HG03139 (cell line): ENCODE measurements around the gene TSACC.
"Not testable (repeated sequence)": the region's sequence is repeated elsewhere in the genome, so short reads cannot be mapped to it uniquely, and the experiment has no call there.

Source experiments
- ATAC-seq: cut with Tn5 transposase; IDR thresholded peaks from one replicate; pipeline ENCODE4 v1.9.1; 2021; ENCODE audit not compliant: unreplicated experiment

TSACC gene

GRCh38 chr1:156338180-156338976 lies at the start of gene TSACC, which contains the start of gene CCT3:
Gene TSACC (plus strand): TSS chr1:156338526. CDS start chr1:156339758, 1,232 bp downstream.
Gene CCT3 (minus strand): TSS chr1:156338292. CDS start chr1:156338184, 108 bp downstream.
- peak; percentile 86 for ATAC-seq

GRCh38 chr1:156289857-156290256 lies 48.5 kb upstream of the TSACC start:
- ATAC-seq, result no peak

- ATAC-seq, result no peak
Observed at GRCh38 chr1:156291226-156292061, 46.9 kb upstream of the TSACC start.

GRCh38 chr1:156293098-156293434 lies 45.3 kb upstream of the TSACC start:
- no peak for ATAC-seq

DNA sequence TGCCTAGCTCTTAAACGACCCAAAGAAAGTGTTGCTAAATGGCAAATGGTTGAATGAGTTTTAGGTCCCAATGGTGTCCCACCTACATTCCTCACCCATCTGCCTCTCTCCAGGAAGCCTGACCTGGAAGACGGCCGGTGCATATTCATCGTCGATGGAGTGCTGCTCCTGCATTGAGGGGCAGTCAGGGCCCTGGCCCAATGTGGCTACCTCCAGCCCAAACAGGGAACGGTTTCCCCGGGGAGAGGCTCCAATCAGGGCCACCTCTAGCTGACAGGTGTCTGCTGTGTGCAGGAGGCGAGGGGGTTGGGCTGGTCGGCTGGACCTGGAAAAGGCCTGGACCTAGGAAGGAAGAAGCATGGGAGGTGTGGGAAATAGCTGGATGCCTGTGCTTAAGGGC lies 44.4 kb upstream of the TSACC start:
- ATAC-seq, result no peak

DNA sequence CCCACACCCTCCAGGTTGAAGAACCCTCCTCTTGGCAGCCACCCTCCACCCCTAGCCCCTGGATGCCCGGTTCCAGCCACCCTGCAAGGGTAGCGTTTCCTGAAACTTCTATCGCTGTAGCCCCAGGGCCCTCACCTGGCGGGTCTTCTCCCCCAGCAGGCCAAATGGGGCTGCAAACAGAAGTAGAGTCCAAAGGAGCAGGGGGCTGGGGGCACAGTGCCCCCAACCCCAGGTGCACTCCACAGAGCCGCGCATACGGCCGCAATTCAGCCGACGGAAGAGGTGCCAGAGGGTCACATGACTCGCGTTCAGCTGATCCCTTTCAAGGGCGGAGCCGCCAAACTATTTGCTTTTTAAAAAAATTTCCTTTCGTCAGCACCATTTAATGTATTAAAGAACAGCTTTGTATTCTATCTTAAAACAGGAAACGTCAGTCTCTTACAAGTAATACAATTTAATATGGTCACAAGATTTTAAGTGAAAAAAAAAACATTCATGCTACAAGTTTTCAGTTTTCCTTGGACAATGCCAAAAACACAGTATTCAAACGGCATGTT lies 42.9 kb upstream of the TSACC start, which contains the start of gene GLMP:
GLMP (minus strand) TSS at position 289 of the 557 bp plus-strand sequence; CDS start at position 255, 34 bp downstream.
- ATAC-seq, result no peak

- no peak for ATAC-seq
Observed at GRCh38 chr1:156298852-156299357, 39.4 kb upstream of the TSACC start, which contains the start of gene VHLL. Gene VHLL (minus strand): TSS chr1:156299307. CDS start chr1:156299189, 118 bp downstream.

- no peak for ATAC-seq
Observed at GRCh38 chr1:156303241-156303640, 35.1 kb upstream of the TSACC start.

DNA sequence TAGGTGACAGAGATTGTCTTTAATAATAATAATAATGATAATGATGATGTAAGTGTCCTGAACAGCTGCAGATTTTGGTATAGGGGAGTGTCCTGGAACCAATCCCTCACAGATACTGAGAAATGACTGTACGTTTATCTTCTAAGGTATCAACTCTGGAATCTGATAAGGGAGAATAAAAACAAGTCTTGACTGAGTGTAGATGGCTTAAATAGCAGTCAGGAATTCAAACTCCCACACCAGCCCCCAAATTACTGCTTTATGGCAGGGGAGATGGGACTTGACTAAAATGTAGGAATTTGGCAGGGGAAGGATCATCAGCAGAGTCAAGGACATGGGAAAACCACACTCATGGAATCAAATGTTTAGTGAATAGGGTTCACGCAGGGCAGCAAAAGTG lies 33.1 kb upstream of the TSACC start:
- ATAC-seq, result no peak

- ATAC-seq, result no peak
Observed at GRCh38 chr1:156308078-156308477, 30.2 kb upstream of the TSACC start.

- ATAC-seq, result no peak
Observed at GRCh38 chr1:156310962-156311361, 27.4 kb upstream of the TSACC start.

GRCh38 chr1:156316909-156317308 lies 21.4 kb upstream of the TSACC start:
- no peak for ATAC-seq

DNA sequence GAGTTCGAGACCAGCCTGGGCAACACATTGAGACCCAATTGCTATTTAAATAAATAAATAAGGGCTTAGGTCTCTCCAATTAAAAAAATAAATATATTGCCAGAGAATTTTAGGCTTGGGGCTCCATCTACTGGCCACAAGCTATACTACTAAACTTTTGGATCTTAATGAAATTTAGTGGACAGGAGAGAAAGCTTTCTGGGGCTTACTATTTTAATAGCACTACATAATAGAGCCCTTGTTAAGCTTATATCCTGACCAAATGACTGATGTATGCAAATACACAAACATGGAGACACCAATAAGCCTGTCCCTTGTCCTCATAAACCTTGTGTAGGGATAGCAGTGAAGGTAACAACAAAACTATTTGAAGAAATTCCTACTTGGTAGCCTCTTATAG lies 18.7 kb upstream of the TSACC start:
- no peak for ATAC-seq

GRCh38 chr1:156320560-156320959 lies 17.8 kb upstream of the TSACC start:
- no peak for ATAC-seq

DNA sequence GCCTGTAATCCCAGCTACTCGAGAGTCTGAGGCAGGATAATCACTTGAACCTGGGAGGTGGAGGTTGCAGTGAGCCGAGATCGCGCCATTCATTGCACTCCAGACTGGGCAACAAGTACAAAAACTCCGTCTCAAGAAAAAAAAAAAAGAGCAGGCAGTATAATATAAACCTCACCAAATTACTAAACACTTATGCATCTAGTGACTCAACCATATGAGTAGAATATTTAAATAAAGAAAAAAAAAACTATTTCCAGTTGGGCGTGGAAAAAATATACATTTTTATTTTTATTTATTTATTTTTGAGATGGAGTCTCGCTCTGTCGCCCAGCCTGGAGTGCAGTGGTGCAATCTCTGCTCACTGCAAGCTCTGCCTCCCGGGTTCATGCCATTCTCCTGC lies 15.1 kb upstream of the TSACC start:
- not testable (repeated sequence) for ATAC-seq

DNA sequence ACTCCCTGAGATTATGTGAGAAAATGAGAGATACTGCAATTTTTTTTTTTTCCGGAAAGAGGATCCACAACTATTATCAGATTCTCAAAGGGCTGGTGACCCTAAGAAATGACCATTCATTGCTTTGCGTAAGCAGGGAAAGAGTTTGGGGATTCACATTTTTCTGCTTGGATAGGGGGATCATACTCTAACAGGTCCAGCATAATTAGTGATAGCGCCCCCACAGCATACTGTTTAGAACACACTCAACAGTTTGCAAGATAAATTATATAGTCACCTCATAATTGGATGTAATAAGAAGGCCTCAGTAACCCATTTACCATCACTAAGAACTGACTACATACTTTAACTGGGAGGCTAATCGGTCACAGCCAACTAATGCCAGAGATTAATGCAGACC lies 2.1 kb upstream of the TSACC start:
- no peak for ATAC-seq

GRCh38 chr1:156337052-156337887 lies 1.1 kb upstream of the TSACC start:
- ATAC-seq, result no peak

GRCh38 chr1:156337888-156338179 lies 492 bp upstream of the TSACC start:
- ATAC-seq, result no peak

- no peak for ATAC-seq
Observed at GRCh38 chr1:156342166-156342955, 4.0 kb downstream of the TSACC start.

DNA sequence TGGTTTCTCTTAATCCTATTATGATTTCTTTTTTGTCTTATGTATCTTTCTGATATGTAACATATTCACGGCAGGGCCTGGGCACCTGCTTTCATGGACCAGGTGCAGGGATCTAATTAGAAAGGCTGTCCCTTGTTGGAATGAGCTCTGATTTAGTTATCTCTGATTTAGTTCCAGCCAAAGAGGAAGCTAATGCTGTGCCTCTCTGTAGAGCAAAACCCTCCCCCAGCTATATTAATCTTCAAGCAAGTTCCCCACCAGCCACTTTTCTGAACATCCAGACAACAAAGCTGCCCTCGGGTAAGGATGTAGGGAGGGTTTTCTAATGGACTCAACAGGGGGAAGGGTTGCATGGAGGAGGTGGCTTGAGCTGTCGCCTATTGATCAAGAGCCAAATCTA lies 6.1 kb downstream of the TSACC start:
- ATAC-seq, result no peak
